Esophagus muscularis mucosa (tissue), 4 donors: ENCODE data around the gene SOBP.

Source experiments
- EP300 ChIP-seq: sonication (generic); formaldehyde crosslinking; IDR thresholded peaks from one replicate; pipeline ENCODE4 v1.6.1; 2017; ENCODE audit warnings: antibody characterized with exemption
- POLR2A ChIP-seq: fragments of 450-650 bp; IDR thresholded peaks from one replicate; pipeline ENCODE4 v1.6.1; 2017; ENCODE audit warnings: antibody characterized with exemption, moderate library complexity, mild to moderate bottlenecking, low read depth
- TF ChIP-seq, protein P1 (sequence below), 3 experiments: fragments of 200-600 bp in 2 of 3; fragments of 450-650 bp in 1 of 3; sonication (generic) in 2 of 3; IDR thresholded peaks; one replicate each; pipeline ENCODE4 v1.5.1; 2017 to 2019; ENCODE audit warnings: antibody characterized with exemption in 3 of 3, mild to moderate bottlenecking in 2 of 3, moderate library complexity in 1 of 3

GRCh38 chr6:107632381-107633136, 142.6 kb downstream of the SOBP start:
- TF ChIP-seq, protein P1, sequence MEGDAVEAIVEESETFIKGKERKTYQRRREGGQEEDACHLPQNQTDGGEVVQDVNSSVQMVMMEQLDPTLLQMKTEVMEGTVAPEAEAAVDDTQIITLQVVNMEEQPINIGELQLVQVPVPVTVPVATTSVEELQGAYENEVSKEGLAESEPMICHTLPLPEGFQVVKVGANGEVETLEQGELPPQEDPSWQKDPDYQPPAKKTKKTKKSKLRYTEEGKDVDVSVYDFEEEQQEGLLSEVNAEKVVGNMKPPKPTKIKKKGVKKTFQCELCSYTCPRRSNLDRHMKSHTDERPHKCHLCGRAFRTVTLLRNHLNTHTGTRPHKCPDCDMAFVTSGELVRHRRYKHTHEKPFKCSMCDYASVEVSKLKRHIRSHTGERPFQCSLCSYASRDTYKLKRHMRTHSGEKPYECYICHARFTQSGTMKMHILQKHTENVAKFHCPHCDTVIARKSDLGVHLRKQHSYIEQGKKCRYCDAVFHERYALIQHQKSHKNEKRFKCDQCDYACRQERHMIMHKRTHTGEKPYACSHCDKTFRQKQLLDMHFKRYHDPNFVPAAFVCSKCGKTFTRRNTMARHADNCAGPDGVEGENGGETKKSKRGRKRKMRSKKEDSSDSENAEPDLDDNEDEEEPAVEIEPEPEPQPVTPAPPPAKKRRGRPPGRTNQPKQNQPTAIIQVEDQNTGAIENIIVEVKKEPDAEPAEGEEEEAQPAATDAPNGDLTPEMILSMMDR (IDR thresholded peaks at IDR 0.05) = no peak
- no peak for TF ChIP-seq EP300
- no peak for TF ChIP-seq POLR2A
